H9 (cell line): ENCODE data around the gene KRT6B. TPM values are rescaled to one million over a fixed set of nuclear protein-coding genes. Genes with fewer than 3 reads are reported as not detected.
A peak's percentile ranks its signal among the peaks of the same experiment; 100 is the strongest.

Source experiments
- DNase-seq: peaks from one replicate; pipeline ENCODE4 v3.0.0-alpha.2; 2017
- H2AFZ ChIP-seq: one replicate; pipeline ENCODE4 v1.6.1; 2013; ENCODE audit warnings: mild to moderate bottlenecking, low read length, control low read depth, moderate library complexity
- H2AK5ac ChIP-seq: 2 replicates; pipeline ENCODE4 v1.6.1; 2013; ENCODE audit warnings: low read length, control low read depth, mixed read lengths; ENCODE audit not compliant: insufficient read length
- H2BK120ac ChIP-seq: one replicate; pipeline ENCODE4 v1.6.1; 2013; ENCODE audit warnings: low read depth, mild to moderate bottlenecking, low read length, control low read depth, inconsistent platforms; ENCODE audit not compliant: poor library complexity, severe bottlenecking
- H2BK12ac ChIP-seq: 2 replicates; pipeline ENCODE4 v1.6.1; 2013; ENCODE audit warnings: low read length, control low read depth, mixed read lengths, low read depth; ENCODE audit not compliant: insufficient read length
- H2BK15ac ChIP-seq: 2 replicates; pipeline ENCODE4 v1.6.1; 2013; ENCODE audit warnings: low read depth, low read length, control low read depth
- H2BK20ac ChIP-seq: one replicate; pipeline ENCODE4 v1.6.1; 2013; ENCODE audit warnings: low read depth, mild to moderate bottlenecking, low read length, control low read depth, inconsistent platforms; ENCODE audit not compliant: poor library complexity, severe bottlenecking
- H2BK5ac ChIP-seq: 2 replicates; pipeline ENCODE4 v1.6.1; 2013; ENCODE audit warnings: low read length, control low read depth, mixed read lengths; ENCODE audit not compliant: insufficient read length
- H3K14ac ChIP-seq: 2 replicates; pipeline ENCODE4 v1.6.1; 2013; ENCODE audit warnings: low read length, control low read depth; ENCODE audit not compliant: insufficient read depth
- H3K18ac ChIP-seq: 2 replicates; pipeline ENCODE4 v1.6.1; 2013; ENCODE audit warnings: low read depth, mild to moderate bottlenecking, mixed read lengths, low read length, control low read depth; ENCODE audit not compliant: insufficient read length
- H3K23ac ChIP-seq: 2 replicates; pipeline ENCODE4 v1.6.1; 2013; ENCODE audit warnings: low read length, control low read depth, mixed read lengths, low read depth; ENCODE audit not compliant: insufficient read length
- H3K23me2 ChIP-seq: 2 replicates; pipeline ENCODE4 v1.6.1; 2013; ENCODE audit warnings: low read depth, mild to moderate bottlenecking, mixed read lengths, low read length, control low read depth; ENCODE audit not compliant: insufficient read length, poor library complexity, severe bottlenecking
- H3K27ac ChIP-seq: 2 replicates; pipeline ENCODE4 v1.5.1; 2013; ENCODE audit warnings: low read length, control low read depth, mixed read lengths, low read depth; ENCODE audit not compliant: insufficient read length
- H3K27me3 ChIP-seq: 2 replicates; pipeline ENCODE4 v1.6.1; 2013; ENCODE audit warnings: low read length, control low read depth, inconsistent platforms; ENCODE audit not compliant: insufficient read depth
- H3K4ac ChIP-seq: 2 replicates; pipeline ENCODE4 v1.6.1; 2013; ENCODE audit warnings: low read depth, mild to moderate bottlenecking, control low read depth, inconsistent platforms, low read length, moderate library complexity
- H3K4me1 ChIP-seq: 2 replicates; pipeline ENCODE4 v1.6.1; 2013; ENCODE audit warnings: low read length, control low read depth, inconsistent platforms; ENCODE audit not compliant: insufficient read depth
- H3K4me2 ChIP-seq: 2 replicates; pipeline ENCODE4 v1.6.1; 2013; ENCODE audit warnings: low read length, control low read depth, mixed read lengths; ENCODE audit not compliant: insufficient read length, insufficient read depth
- H3K56ac ChIP-seq: 2 replicates; pipeline ENCODE4 v1.6.1; 2013; ENCODE audit warnings: low read depth, mild to moderate bottlenecking, mixed read lengths, low read length, control low read depth; ENCODE audit not compliant: insufficient read length
- H3K79me1 ChIP-seq: 2 replicates; pipeline ENCODE4 v1.6.1; 2013; ENCODE audit warnings: low read depth, mild to moderate bottlenecking, moderate library complexity, low read length, control low read depth, inconsistent platforms; ENCODE audit not compliant: insufficient read depth, poor library complexity, severe bottlenecking
- H3K79me2 ChIP-seq: 2 replicates; pipeline ENCODE4 v1.6.1; 2013; ENCODE audit warnings: low read length, control low read depth, inconsistent platforms; ENCODE audit not compliant: insufficient read depth
- H3K9ac ChIP-seq: 2 replicates; pipeline ENCODE4 v1.6.1; 2013; ENCODE audit warnings: low read length, control low read depth, mixed read lengths; ENCODE audit not compliant: insufficient read length; ENCODE audit errors: extremely low read depth
- H3K9me3 ChIP-seq: one replicate; pipeline ENCODE4 v1.6.1; 2013; ENCODE audit warnings: low read depth, low read length, inconsistent platforms; ENCODE audit not compliant: control insufficient read depth
- H3T11ph ChIP-seq: one replicate; pipeline ENCODE4 v1.6.1; 2013; ENCODE audit warnings: mild to moderate bottlenecking, low read length, control low read depth, inconsistent platforms
- H4K20me1 ChIP-seq: one replicate; pipeline ENCODE4 v1.6.1; 2013; ENCODE audit not compliant: control insufficient read depth, insufficient read length, insufficient read depth
- H4K5ac ChIP-seq: 2 replicates; pipeline ENCODE4 v1.6.1; 2013; ENCODE audit warnings: low read depth, mild to moderate bottlenecking, mixed read lengths, low read length, control low read depth; ENCODE audit not compliant: insufficient read length
- H4K8ac ChIP-seq: replicated peaks from 2 replicates; pipeline ENCODE4 v1.6.1; 2013; ENCODE audit warnings: low read length, control low read depth, mixed read lengths, low read depth; ENCODE audit not compliant: insufficient read length
- H4K91ac ChIP-seq: 2 replicates; pipeline ENCODE4 v1.6.1; 2013; ENCODE audit warnings: low read depth, mild to moderate bottlenecking, moderate library complexity, mixed read lengths, low read length, control low read depth; ENCODE audit not compliant: insufficient read length
- H3K27ac Mint-ChIP-seq, 3 experiments: 2 replicates in 2 of 3; 3 replicates in 1 of 3; pipeline ENCODE4 v1.8.0; 2020 to 2021; ENCODE audit warnings: mixed read lengths in 3 of 3, mild to moderate bottlenecking in 1 of 3, moderate library complexity in 1 of 3
- H3K27me3 Mint-ChIP-seq: 2 replicates; pipeline ENCODE4 v1.8.0; 2021; ENCODE audit warnings: low read depth, mild to moderate bottlenecking, moderate library complexity, mixed read lengths
- H3K36me3 Mint-ChIP-seq, 3 experiments: 2 replicates in 2 of 3; 3 replicates in 1 of 3; pipeline ENCODE4 v1.8.0; 2020 to 2021; ENCODE audit warnings: low read depth in 3 of 3, mixed read lengths in 3 of 3; ENCODE audit not compliant: insufficient read depth in 1 of 3
- H3K4me1 Mint-ChIP-seq, 2 experiments: 2 replicates each; pipeline ENCODE4 v1.8.0; 2020; ENCODE audit warnings: mixed read lengths in 2 of 2
- H3K4me3 Mint-ChIP-seq, 2 experiments: 2 replicates in 1 of 2; 3 replicates in 1 of 2; pipeline ENCODE4 v1.8.0; 2020 to 2021; ENCODE audit warnings: mild to moderate bottlenecking in 2 of 2, mixed read lengths in 2 of 2, moderate library complexity in 1 of 2
- H3K9me3 Mint-ChIP-seq, 2 experiments: 2 replicates in 1 of 2; 3 replicates in 1 of 2; pipeline ENCODE4 v1.8.0; 2020; ENCODE audit warnings: mild to moderate bottlenecking in 2 of 2, mixed read lengths in 2 of 2, moderate library complexity in 1 of 2
- CTCF ChIP-seq: fragments of 200-600 bp; sonication (generic); conservative IDR thresholded peaks from 3 replicates; pipeline ENCODE4 v1.8.0; 2021; ENCODE audit warnings: antibody characterized with exemption, mild to moderate bottlenecking
- WGBS: extraction: QIAGEN DNeasy Blood & Tissue Kit; methylation state at CpG from one replicate; pipeline ENCODE4 v1.1.7; 2013; ENCODE audit warnings: missing lambda C conversion rate, low lambda C conversion rate, mixed read lengths; ENCODE audit not compliant: insufficient read length; ENCODE audit errors: extremely low coverage; 5-methylcytosine and 5-hydroxymethylcytosine counted together
- total RNA-seq: library from RNA; stranded (reverse); gene quantifications from 2 replicates; pipeline ENCODE4 v1.2.1, GENCODE V29; 2021

KRT6B gene
- total RNA-seq, 1 experiment from 2014 or later: not detected

- H2BK15ac ChIP-seq: no peak overlapping the region
- no peak overlapping the region for H2BK12ac ChIP-seq
- no peak overlapping the region for H2BK20ac ChIP-seq
- no peaks in the 10 kb centered on the region for H3K9me3 ChIP-seq
- no peak overlapping the region for H3K23ac ChIP-seq
- no peak overlapping the region for H3T11ph ChIP-seq
- no peak overlapping the region for H3K4ac ChIP-seq
- no peak overlapping the region for H4K5ac ChIP-seq
- H3K18ac ChIP-seq: no peak overlapping the region
- H2BK120ac ChIP-seq: no peak overlapping the region
- H3K4me2 ChIP-seq: no peak overlapping the region
- peak; percentile 12 for DNase-seq
- H3K27me3 ChIP-seq: no peaks in the 10 kb centered on the region
- H3K4me3 Mint-ChIP-seq: no peak overlapping the region
- no peaks in the 10 kb centered on the region for H3K9me3 Mint-ChIP-seq
- H3K56ac ChIP-seq: no peak overlapping the region
- H3K9ac ChIP-seq: no peak overlapping the region
- H3K27ac Mint-ChIP-seq: no peak overlapping the region
- H2AFZ ChIP-seq: no peak overlapping the region
- TF ChIP-seq CTCF: no peak
- H3K23me2 ChIP-seq: no peaks in the 10 kb centered on the region
- no peaks in the 10 kb centered on the region for H3K36me3 Mint-ChIP-seq
- H3K79me1 ChIP-seq: no peaks in the 10 kb centered on the region
- H2BK5ac ChIP-seq: no peak overlapping the region
- H3K27ac ChIP-seq: no peak overlapping the region
- no peaks in the 10 kb centered on the region for H3K4me1 ChIP-seq
- H4K20me1 ChIP-seq: no peaks in the 10 kb centered on the region
- no peak overlapping the region for H4K8ac ChIP-seq
- H2AK5ac ChIP-seq: no peak overlapping the region
- H4K91ac ChIP-seq: no peak overlapping the region
- peaks cover 30% of the 10 kb centered on the region for H3K27me3 Mint-ChIP-seq
- H3K4me1 Mint-ChIP-seq: peaks cover 0 to 9% of the 10 kb centered on the region in 2 experiments; a peak in 3 of 4 replicates
- H3K79me2 ChIP-seq: no peaks in the 10 kb centered on the region
- no CpG with 5 or more reads among the region's 6 CpGs for WGBS
- no peak overlapping the region for H3K14ac ChIP-seq
Measured at GRCh38 chr12:52434760-52435530, 17.0 kb downstream of the KRT6B start.
